Stimulated activated CD8-positive, alpha-beta memory T cell treated with anti-CD3 and anti-CD28 coated beads, Interleukin-12 subunit alpha, Interleukin-12 subunit beta, amount 100 ng/mL, for 1 hour (primary cell): ENCODE results near the gene NID1.
"Not testable (repeated sequence)": the region's sequence is repeated elsewhere in the genome, so short reads cannot be mapped to it uniquely, and the experiment has no call there.

Experiments used
- DNase-seq: peaks from one replicate; pipeline ENCODE4 v3.0.0-alpha.2; 2020; ENCODE audit warnings: low read depth

The NID1 gene

DNA sequence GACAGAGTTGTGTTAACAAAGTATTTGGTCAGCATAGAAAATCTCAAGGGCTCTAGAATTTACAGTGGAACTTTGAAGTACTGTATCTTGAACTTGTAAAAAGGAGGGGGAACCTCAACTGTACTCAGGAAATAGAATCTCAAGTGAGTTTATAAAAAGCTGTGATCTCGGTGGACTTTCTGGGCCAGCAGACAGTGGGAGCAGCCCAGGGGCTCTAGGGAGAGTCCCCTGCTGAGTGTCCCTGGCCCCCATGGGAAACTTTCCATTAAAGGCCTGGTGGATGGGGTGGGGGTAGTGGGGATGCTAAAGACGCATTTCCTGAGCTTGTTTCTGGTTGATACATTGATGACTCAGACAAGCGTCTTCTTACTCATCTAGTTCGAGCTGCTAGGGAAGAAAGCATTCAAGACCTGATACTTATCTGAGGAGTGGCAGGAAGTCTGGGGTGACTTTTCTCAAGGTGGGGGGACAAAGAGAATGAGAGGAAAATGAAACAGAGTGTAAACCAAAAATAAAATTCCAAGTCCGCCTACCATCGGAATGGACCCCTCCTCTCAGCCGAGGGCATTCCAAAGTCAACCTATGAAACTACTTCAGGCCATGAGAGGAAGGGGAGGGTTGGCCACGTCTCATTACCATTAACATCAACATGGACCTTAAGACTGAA, 65.5 kb downstream of the NID1 start:
- peak; percentile 51 for DNase-seq

GRCh38 chr1:235998812-235999211, 66.1 kb downstream of the NID1 start:
- DNase-seq = peak; percentile 15

GRCh38 chr1:235997931-235998330, 67.0 kb downstream of the NID1 start:
- no peak for DNase-seq

GRCh38 chr1:235997049-235997448, 67.8 kb downstream of the NID1 start:
- no peak for DNase-seq

DNA sequence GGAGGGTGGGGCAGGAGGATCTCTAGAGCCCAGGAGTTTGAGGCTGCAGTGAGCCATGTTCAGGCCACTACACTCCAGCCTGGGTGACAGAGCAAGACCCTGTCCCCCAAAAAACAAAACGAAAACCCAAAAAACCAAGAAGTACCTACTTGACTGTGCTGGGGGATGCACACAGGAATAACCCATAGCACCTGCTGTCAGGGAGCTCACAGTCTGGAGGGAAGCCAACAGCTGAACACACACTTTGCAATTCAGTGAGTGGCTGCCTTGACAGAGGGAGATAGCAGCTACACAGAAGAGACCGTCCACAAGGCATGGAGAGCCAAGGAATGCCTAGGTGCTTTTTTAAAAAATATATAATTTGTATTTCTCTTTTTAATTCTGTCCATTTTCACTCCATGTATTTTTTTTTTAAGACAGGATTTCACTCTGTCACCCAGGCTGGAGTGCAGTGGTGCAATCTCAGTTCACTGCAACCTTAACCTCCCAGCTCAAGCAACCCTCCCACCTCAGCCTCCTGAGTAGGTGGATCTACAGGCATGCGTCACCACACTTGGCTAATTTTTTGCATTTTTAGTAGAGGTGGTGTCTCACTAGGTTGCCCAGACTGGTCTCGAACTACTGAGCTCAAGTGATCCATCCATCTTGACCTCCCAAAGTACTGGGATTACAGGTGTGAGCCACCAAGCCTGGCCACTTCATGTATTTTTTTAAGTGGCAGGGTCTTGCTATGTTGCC, 68.7 kb downstream of the NID1 start:
- no peak for DNase-seq

GRCh38 chr1:235995511-235995910, 69.4 kb downstream of the NID1 start:
- no peak for DNase-seq

DNA sequence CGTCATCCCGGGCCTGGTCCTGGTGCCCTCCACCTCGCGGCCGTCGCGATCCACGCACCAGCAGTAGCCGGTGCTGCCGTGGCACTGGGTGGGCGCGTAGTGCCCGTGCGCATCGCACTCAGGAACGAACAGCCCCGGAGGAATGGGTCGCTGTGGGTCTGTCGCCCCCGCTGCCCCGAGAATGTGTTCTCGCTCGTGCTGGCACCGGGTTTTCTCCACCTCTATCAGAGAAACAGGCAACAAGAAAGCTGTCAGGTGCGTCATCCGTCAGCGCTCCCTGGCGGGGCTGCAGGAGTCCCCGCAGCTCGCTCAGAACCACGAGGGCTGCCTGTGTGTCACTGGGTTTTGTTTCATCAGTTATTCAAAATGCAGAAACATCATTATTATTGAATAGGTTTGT, 71.2 kb downstream of the NID1 start:
- DNase-seq = no peak

DNA sequence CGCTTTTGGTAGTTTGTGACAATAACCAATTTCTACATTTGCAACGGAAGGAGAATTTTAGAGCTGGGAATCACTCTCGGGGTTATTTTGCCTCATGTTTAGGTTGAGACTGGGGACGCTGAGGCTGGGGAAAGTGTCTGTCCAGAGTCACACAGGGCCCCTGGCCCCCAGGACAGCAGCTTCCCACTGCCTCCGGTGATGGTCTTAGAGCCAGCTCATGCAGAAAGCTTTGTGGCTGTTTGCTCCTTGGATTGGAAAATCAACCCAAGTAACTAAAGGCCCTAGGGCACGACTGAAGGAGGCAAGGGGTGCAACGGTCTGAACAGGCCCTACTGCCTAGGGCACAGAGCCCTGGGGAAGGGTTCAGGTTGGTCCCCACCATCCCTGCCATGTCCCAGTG, 72.0 kb downstream of the NID1 start:
- no peak for DNase-seq

DNA sequence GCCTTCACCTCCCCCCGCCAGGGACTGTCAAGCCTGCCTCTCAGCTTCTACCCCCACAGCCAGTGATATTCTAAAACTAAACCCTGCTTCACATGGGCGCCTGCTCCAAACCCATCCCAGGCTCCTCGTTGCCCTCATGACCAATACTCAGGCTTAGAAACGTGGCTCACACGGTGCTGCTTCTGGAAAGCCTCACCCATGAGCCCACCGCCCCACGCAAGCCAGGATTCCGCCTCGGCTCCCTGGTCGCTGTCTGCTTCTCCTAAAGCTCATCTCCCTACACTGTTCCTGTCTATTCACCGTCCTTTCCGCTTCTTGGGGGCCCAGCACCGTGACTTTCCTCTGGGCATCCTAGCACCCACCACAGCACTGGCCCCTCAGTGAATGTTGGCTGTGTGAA, 72.5 kb downstream of the NID1 start:
- DNase-seq = no peak

DNA sequence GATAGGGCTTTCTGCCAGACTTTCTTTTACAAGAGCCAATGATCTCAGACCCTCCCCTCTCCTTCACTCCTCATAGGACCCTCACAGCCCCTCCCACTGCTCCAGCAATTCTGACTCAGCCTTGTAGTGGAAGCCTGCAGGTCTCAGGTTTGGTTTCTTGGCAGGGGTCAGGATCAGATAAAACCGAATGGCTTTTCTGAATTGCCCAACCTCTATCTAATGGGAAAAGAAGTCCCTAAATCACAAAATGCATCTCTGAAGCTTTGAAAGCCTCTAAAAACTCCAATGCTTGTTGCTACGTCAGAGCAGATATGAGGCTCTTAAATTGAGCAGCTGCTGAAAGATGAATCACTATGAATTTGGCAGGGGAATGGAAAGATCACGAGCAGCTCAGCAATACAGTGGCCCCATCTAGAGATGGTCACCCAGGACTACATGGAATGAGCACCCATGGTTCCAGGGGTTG, 74.5 kb downstream of the NID1 start:
- DNase-seq = no peak

DNA sequence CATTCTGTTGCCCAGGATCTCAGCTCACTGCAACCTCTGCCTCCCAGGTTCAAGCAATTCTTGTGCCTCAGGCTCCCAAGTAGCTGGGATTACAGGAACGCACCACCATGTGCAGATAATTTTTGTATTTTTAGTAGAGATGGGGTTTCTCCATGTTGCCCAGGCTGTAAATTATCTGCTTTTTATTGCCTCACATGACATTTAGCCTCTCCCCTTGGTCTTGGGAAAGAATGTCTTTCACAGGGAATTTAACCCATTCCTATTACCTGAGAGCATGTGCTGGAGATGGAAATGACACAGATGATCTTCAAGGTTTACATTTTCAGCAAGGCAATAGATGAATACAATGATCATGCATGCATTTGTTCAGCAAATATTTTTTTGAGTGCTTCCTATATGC, 75.8 kb downstream of the NID1 start:
- no peak for DNase-seq

GRCh38 chr1:235986869-235987268, 78.0 kb downstream of the NID1 start:
- no peak for DNase-seq

DNA sequence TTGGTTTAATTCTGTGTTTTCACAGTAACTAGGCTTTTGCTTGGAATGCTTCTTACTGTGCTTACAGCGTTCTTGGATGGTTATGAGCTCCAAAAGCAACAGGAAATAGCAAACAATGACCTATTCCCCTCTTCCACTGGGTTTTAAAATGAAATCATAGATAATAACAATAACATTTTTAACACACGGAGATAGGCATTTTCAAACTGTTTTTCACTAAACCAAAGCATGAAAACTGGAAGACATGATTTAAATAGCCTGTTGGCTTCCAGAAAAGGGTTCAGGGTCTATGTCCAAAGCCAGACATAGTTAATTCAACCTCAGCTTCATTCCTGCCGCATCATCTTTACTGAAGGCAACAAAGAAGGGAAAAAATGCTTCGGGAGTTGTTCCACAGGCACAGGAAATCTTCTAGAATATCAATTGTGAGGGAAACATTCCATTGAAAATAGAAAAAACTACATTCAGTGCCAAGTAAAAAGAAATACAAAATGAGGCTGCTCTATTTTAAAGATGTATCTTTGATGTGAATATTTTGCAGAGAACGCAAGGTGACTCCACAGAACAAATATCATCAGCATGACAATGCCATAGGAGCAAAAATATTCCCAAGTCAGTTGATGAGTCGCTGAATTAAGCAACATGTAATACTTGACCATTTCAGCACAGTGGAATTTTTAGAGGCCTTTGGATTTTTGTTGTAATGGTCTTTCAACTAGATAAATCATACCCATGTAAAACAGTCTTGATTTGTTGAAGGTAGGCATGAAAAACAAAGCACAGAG, 80.7 kb downstream of the NID1 start:
- DNase-seq = no peak

DNA sequence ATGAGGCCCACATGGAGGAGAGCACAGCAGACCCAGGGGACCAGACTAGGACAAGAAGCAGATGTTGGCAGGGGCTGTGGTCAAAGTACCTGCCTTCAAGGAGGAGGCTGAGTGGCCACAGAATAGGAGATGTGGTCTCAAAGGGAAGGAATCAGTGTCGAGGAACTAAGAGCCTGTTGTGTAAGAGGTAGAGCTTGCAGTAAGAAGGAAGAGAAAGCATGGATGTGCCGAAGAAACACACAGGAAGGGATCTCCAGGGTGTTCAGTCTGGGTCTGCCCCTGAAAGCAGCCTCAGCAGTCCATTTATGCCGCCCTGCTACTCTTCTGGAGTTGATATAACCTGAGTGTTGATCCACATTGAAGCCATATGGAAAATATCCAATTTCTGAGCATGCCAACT, 83.9 kb downstream of the NID1 start:
- no peak for DNase-seq

- no peak for DNase-seq
Observed at GRCh38 chr1:235979716-235980333, 85.1 kb downstream of the NID1 start.

DNA sequence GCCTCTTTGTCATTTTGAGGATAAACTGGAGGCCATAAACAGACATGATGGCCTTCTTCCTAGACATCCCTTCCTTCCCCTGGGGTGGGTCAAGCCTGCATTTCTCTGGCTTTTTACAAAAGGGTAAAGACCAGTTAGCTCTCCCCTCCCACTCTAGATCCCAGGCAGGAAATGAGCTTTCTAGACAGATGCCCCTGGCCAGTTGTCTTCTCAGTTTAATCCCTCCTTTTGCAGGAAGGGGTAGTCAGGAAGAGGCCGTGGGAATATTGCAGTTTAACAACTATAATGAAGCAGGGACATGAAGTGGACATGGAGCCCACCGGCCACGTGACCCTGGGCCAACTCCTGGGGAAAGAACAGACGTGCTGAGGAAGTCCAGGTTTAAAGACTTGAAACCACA, 85.7 kb downstream of the NID1 start:
- no peak for DNase-seq

DNA sequence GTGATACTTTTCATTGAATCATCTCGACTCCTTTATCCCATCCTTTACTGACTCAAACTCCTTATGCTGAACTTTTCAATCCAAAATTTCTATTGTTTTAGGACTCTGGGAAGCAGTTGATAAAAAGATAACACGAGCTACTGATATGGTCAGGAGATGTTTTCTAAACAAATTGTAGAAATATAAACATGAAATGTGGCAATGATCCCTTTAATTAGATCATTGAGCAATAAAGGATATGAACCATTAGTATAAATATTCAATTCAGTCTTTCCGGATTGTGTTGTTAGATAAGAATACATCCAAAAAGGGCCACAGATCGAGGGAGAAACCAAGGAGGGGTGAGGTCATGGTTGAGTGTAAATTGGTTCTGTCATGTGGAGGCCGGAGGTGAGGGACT, 88.4 kb downstream of the NID1 start:
- no peak for DNase-seq

DNA sequence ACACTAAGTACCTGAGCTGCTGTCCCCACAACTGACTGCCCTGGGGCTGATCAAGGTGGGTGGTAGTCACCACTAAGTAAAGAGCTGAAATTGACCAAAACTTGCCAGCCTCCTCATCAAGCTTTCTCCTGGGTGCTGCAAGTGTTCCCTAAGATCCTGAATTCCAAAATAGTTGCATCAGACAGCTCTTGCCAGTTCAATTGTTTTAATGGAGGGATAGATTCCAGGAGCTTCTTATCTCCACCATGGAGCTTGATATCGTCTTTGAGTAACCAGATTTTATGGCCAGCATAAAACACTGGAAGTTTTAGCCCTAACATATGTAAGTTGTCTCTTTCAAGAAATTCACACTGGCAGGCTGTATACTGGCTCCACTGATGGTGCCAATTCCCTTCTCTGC, 90.3 kb downstream of the NID1 start:
- no peak for DNase-seq

GRCh38 chr1:235972691-235973090, 92.2 kb downstream of the NID1 start:
- not testable (repeated sequence) for DNase-seq

DNA sequence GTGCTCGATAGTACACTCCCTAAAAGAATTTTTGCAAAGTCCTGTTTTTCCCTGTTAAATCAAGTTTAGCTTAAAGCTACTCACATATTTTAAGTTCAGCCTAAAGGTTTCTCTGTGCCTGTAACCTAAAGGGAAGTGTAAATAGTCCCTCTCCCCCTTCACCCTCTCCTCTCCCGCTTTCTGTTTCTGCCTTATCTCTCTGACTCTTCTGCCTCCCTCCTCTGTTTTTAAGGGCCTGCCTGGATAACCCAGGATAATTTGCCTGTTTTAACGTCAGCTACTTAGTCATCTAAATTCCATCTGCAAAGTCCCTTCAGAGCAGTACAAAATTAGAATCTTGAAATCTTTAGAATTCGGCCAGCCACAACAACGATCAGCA, 92.6 kb downstream of the NID1 start:
- DNase-seq = no peak

GRCh38 chr1:235971571-235972310, 93.1 kb downstream of the NID1 start:
- peak; percentile 81 for DNase-seq

- DNase-seq = no peak
Observed at GRCh38 chr1:235971020-235971419, 93.9 kb downstream of the NID1 start.
